IMR-90 (cell line): ENCODE data around the gene CNTRL. TPM values are rescaled to one million over a fixed set of nuclear protein-coding genes. Genes with fewer than 3 reads are reported as not detected.

Source experiments
- ATAC-seq: fragments of 200-7000 bp; cut with Tn5 transposase; 2 replicates; pipeline ENCODE4 v1.9.1; 2020; ENCODE audit warnings: low read depth, mild to moderate bottlenecking, moderate library complexity
- BruUV-seq: library from RNA; stranded (reverse); fragments of 400-500 nt; replicated peaks from 2 replicates; lab custom pipeline; 2021; lab: Mats Ljungman, UMichigan
- CTCF ChIA-PET: fragments of 300-600 bp; formaldehyde crosslinking; extraction: SDS; loops from one replicate; lab custom pipeline; 2021; ENCODE audit warnings: antibody characterized with exemption; lab: Yijun Ruan, JAX
- POLR2A ChIA-PET: fragments of 300-600 bp; sonication (Branson Sonifier 250); formaldehyde crosslinking; loops from one replicate; lab custom pipeline; 2022; ENCODE audit warnings: antibody characterized with exemption; ENCODE audit not compliant: unreplicated experiment; lab: Charles Lee
- DNase-seq: peaks from one replicate; pipeline ENCODE4 v3.0.0; 2013
- H2AFZ ChIP-seq: replicated peaks from 2 replicates; pipeline ENCODE3; 2013; ENCODE audit warnings: low read length, mild to moderate bottlenecking; ENCODE audit not compliant: poor library complexity
- H2AK5ac ChIP-seq: 2 replicates; pipeline ENCODE4 v1.6.1; 2013; ENCODE audit warnings: low read depth, low read length, inconsistent platforms
- H2AK9ac ChIP-seq: replicated peaks from 2 replicates; pipeline ENCODE3; 2013; ENCODE audit warnings: mild to moderate bottlenecking, low read depth, low read length, moderate library complexity; ENCODE audit not compliant: poor library complexity
- H2BK120ac ChIP-seq: 2 replicates; pipeline ENCODE4 v1.6.1; 2013; ENCODE audit warnings: low read depth, low read length, inconsistent platforms
- H2BK15ac ChIP-seq: 3 replicates; pipeline ENCODE4 v1.6.1; 2013; ENCODE audit warnings: low read depth, low read length, inconsistent platforms
- H2BK20ac ChIP-seq: 2 replicates; pipeline ENCODE4 v1.6.1; 2013; ENCODE audit warnings: low read depth, mild to moderate bottlenecking, inconsistent platforms, low read length, moderate library complexity
- H2BK5ac ChIP-seq: 2 replicates; pipeline ENCODE4 v1.6.1; 2013; ENCODE audit warnings: mild to moderate bottlenecking, low read depth, low read length, inconsistent platforms; ENCODE audit not compliant: poor library complexity, severe bottlenecking
- H3K14ac ChIP-seq: replicated peaks from 2 replicates; pipeline ENCODE4 v1.6.1; 2013; ENCODE audit warnings: low read depth, low read length, inconsistent platforms
- H3K18ac ChIP-seq: 2 replicates; pipeline ENCODE4 v1.6.1; 2013; ENCODE audit warnings: low read depth, low read length, control low read depth
- H3K23ac ChIP-seq: 2 replicates; pipeline ENCODE4 v1.6.1; 2013; ENCODE audit warnings: low read depth, low read length, inconsistent platforms
- H3K27ac ChIP-seq: 2 replicates; pipeline ENCODE4 v1.5.1; 2013; ENCODE audit warnings: mild to moderate bottlenecking, control low read depth, low read length; ENCODE audit not compliant: insufficient read depth
- H3K27me3 ChIP-seq: 2 replicates; pipeline ENCODE4 v1.6.1; 2013; ENCODE audit warnings: low read length; ENCODE audit not compliant: control insufficient read depth, insufficient read depth
- H3K36me3 ChIP-seq: 2 replicates; pipeline ENCODE4 v1.6.1; 2013; ENCODE audit warnings: low read length, mixed read lengths; ENCODE audit not compliant: control insufficient read depth, insufficient read depth
- H3K4ac ChIP-seq: 2 replicates; pipeline ENCODE4 v1.6.1; 2013; ENCODE audit warnings: low read depth, low read length, inconsistent platforms
- H3K4me1 ChIP-seq: 2 replicates; pipeline ENCODE4 v1.6.1; 2013; ENCODE audit warnings: low read length, mixed read lengths; ENCODE audit not compliant: control insufficient read depth, insufficient read depth
- H3K4me2 ChIP-seq: 2 replicates; pipeline ENCODE4 v1.6.1; 2013; ENCODE audit warnings: low read depth, mild to moderate bottlenecking, control low read depth, low read length, moderate library complexity
- H3K4me3 ChIP-seq: 2 replicates; pipeline ENCODE4 v1.5.1; 2013; ENCODE audit warnings: low read depth, mild to moderate bottlenecking, control low read depth, low read length, moderate library complexity; ENCODE audit not compliant: insufficient read depth
- H3K56ac ChIP-seq: 2 replicates; pipeline ENCODE4 v1.6.1; 2013; ENCODE audit warnings: low read length, inconsistent platforms; ENCODE audit not compliant: insufficient read depth; ENCODE audit errors: extremely low read depth
- H3K79me1 ChIP-seq, 2 experiments: 2 replicates each; pipeline ENCODE4 v1.6.1; 2013; ENCODE audit warnings: low read length in 2 of 2, inconsistent platforms in 1 of 2, low read depth in 1 of 2
- H3K9ac ChIP-seq: 2 replicates; pipeline ENCODE4 v1.6.1; 2013; ENCODE audit warnings: low read depth, low read length, control low read depth
- H3K9me1 ChIP-seq: 2 replicates; pipeline ENCODE4 v1.6.1; 2013; ENCODE audit warnings: low read length, inconsistent platforms; ENCODE audit not compliant: insufficient read depth
- H3K9me3 ChIP-seq: 2 replicates; pipeline ENCODE4 v1.6.1; 2013; ENCODE audit warnings: low read length; ENCODE audit not compliant: control insufficient read depth, insufficient read depth
- H4K20me1 ChIP-seq: 2 replicates; pipeline ENCODE4 v1.6.1; 2013; ENCODE audit warnings: low read length, inconsistent platforms; ENCODE audit not compliant: insufficient read depth
- H4K5ac ChIP-seq: 2 replicates; pipeline ENCODE4 v1.6.1; 2013; ENCODE audit warnings: mild to moderate bottlenecking, low read depth, low read length, control low read depth
- H4K8ac ChIP-seq, 2 experiments: 2 replicates each; pipeline ENCODE4 v1.6.1; 2013; ENCODE audit warnings: low read depth in 2 of 2, low read length in 2 of 2, control low read depth in 1 of 2, inconsistent platforms in 1 of 2
- H4K91ac ChIP-seq: 2 replicates; pipeline ENCODE4 v1.6.1; 2013; ENCODE audit warnings: low read depth, low read length, inconsistent platforms; ENCODE audit not compliant: insufficient read depth
- ELK1 ChIP-seq: fragments of 150-350 bp; IDR thresholded peaks from 2 replicates; pipeline ENCODE4 v1.6.1; 2016; ENCODE audit warnings: low read depth, mild to moderate bottlenecking, low read length, moderate library complexity, borderline replicate concordance
- POLR2A ChIP-seq: IDR thresholded peaks from 2 replicates; pipeline ENCODE4 v1.6.1; 2012; ENCODE audit warnings: mild to moderate bottlenecking, low read depth, low read length
- RCOR1 ChIP-seq: IDR thresholded peaks from 2 replicates; pipeline ENCODE4 v1.6.1; 2012; ENCODE audit warnings: mild to moderate bottlenecking, low read length, improper control_type of control experiment; ENCODE audit not compliant: insufficient replicate concordance
- RFX5 ChIP-seq: IDR thresholded peaks from 2 replicates; pipeline ENCODE4 v1.8.0; 2012; ENCODE audit warnings: low read depth, mild to moderate bottlenecking, low read length, moderate library complexity
- SMC3 ChIP-seq: fragments of 150-350 bp; IDR thresholded peaks from 2 replicates; pipeline ENCODE4 v1.6.1; 2016; ENCODE audit warnings: low read depth, mild to moderate bottlenecking, antibody characterized with exemption, low read length, moderate library complexity
- WGBS, 2 experiments: methylation state at CpG; one replicate each; pipeline versions ENCODE4 v1.1.5 to v1.1.7; 2013; ENCODE audit warnings: missing lambda C conversion rate in 2 of 2; ENCODE audit not compliant: insufficient read length in 1 of 2; ENCODE audit errors: extremely low coverage in 2 of 2; 5-methylcytosine and 5-hydroxymethylcytosine counted together
- dilution Hi-C: fragments of 300-500 bp; cut with HindIII; formaldehyde crosslinking; loops from one replicate; pipeline ENCODE4 v1.14.3; 2018; ENCODE audit warnings: low sequenced_read_pairs; ENCODE audit not compliant: unreplicated experiment
- in situ Hi-C: fragments of 300-500 bp; cut with MboI; formaldehyde crosslinking; loops from 3 replicates; pipeline ENCODE4 v1.14.3; 2019; ENCODE audit warnings: low sequenced_read_pairs, inconsistent platforms, mixed read lengths
- intact Hi-C: fragments of 100-400 bp; cut with micrococcal nuclease; formaldehyde crosslinking; loops from 2 replicates; pipeline ENCODE4 v1.10.0; 2022
- polyA plus RNA-seq, 3 experiments: library from polyadenylated mRNA; depleted of rRNA; stranded (reverse); fragments of >200 nt; gene quantifications; 2 replicates each; pipeline ENCODE4 v1.2.3, GENCODE V29; 2012; ENCODE audit warnings: low replicate concordance in 1 of 3
- total RNA-seq: library from RNA; depleted of rRNA; stranded (reverse); fragments of >200 nt; gene quantifications from 2 replicates; pipeline ENCODE4 v1.2.3, GENCODE V29; 2012

The CNTRL gene
- total and polyA plus RNA-seq, 2 of the 4 experiments (the other 2 are of a cell fraction) = 4.5 to 7.3 TPM

GRCh38 chr9:121143771-121144170, 69.0 kb downstream of the CNTRL start:
- H2BK120ac ChIP-seq = no peak overlapping the region
- no peak overlapping the region for H4K5ac ChIP-seq
- no peak overlapping the region for H3K18ac ChIP-seq
- no peak overlapping the region for H3K4ac ChIP-seq
- H2BK15ac ChIP-seq = no peak overlapping the region
- H3K23ac ChIP-seq = no peak overlapping the region
- no peaks in the 10 kb centered on the region for H3K4me1 ChIP-seq
- no peak overlapping the region for H4K8ac ChIP-seq
- TF ChIP-seq SMC3 (no peak), POLR2A (no peak), ELK1 (no peak), RFX5 (no peak), RCOR1 (no peak)
- no peak overlapping the region for H3K56ac ChIP-seq
- H3K9me1 ChIP-seq = 0 out of 2 replicates have a peak, but pooled peaks cover 6% of the 10 kb centered on the region
- H4K91ac ChIP-seq = no peak overlapping the region
- no peak overlapping the region for H3K4me3 ChIP-seq
- no peaks in the 10 kb centered on the region; a peak in 1 of 4 replicates for H3K79me1 ChIP-seq
- no peak overlapping the region for H3K4me2 ChIP-seq
- POLR2A ChIA-PET = no interaction called here
- no peak overlapping the region for H3K14ac ChIP-seq
- no peaks in the 10 kb centered on the region for H4K20me1 ChIP-seq
- no peak overlapping the region for H2BK5ac ChIP-seq
- dilution Hi-C loops = no loop called here
- no peak overlapping the region for H3K27ac ChIP-seq
- DNase-seq = no peak
- no peaks in the 10 kb centered on the region for H3K27me3 ChIP-seq
- in situ Hi-C loops = no loop called here
- H3K36me3 ChIP-seq = peaks cover 28% of the 10 kb centered on the region
- intact Hi-C loops = no loop called here
- H2AK9ac ChIP-seq = no peak overlapping the region
- 80% methylated on average over 1 of the region's 2 CpGs; no CpG with 5 or more reads in 1 of the 2 experiments for WGBS, 2 experiments
- no TSS peak for BruUV-seq
- H2AFZ ChIP-seq = no peak overlapping the region
- no peak overlapping the region for H2BK20ac ChIP-seq
- H2AK5ac ChIP-seq = no peak overlapping the region
- H3K9ac ChIP-seq = no peak overlapping the region
- no peak for ATAC-seq
- H3K9me3 ChIP-seq = no peaks in the 10 kb centered on the region
- CTCF ChIA-PET = no interaction called here
